ENCODE measurements around the gene ERGIC1.

ERGIC1 gene

GRCh38 chr5:172988276-172988675 is 154.2 kb downstream of the ERGIC1 start:
- no peaks in the 10 kb centered on the region for H3K9me3 ChIP-seq (ENCODE audit: insufficient read depth, low read depth, low read length)
- H3K9ac ChIP-seq (ENCODE audit: low read depth, low read length, poor library complexity, severe bottlenecking): no peak overlapping the region
- H3F3A ChIP-seq (ENCODE audit: low read depth): no peaks in the 10 kb centered on the region
- no peaks in the 10 kb centered on the region for H3K27me3 ChIP-seq (ENCODE audit: insufficient read depth, low read length, poor library complexity, severe bottlenecking)
- peaks cover 10% of the 10 kb centered on the region for H3K4me1 ChIP-seq (ENCODE audit: insufficient read depth, low read length, poor library complexity, severe bottlenecking)
- no peaks in the 10 kb centered on the region for H3K36me3 ChIP-seq (ENCODE audit: insufficient read depth, low read length)
- H2AFZ ChIP-seq (ENCODE audit: low read length): no peak overlapping the region
- H3K4me2 ChIP-seq (ENCODE audit: low read depth, low read length, poor library complexity, severe bottlenecking): no peak overlapping the region
- H4K20me1 ChIP-seq (ENCODE audit: insufficient read depth, low read length, poor library complexity, severe bottlenecking): peaks cover 16% of the 10 kb centered on the region
- H3K4me3 ChIP-seq (ENCODE audit: low read length, poor library complexity, severe bottlenecking): no peak overlapping the region
- H3K9me2 ChIP-seq (replicated peaks; ENCODE audit: low read depth, low read length): no peaks in the 10 kb centered on the region
- H3K79me2 ChIP-seq (ENCODE audit: insufficient read depth, low read length): peaks cover 55% of the 10 kb centered on the region
- TF ChIP-seq EZH2phosphoT487 (IDR thresholded peaks at IDR 0.05; ENCODE audit: borderline replicate concordance): no peak
- no peak for TF ChIP-seq CTCF (conservative IDR thresholded peaks at IDR 0.05; ENCODE audit: low read length)

GRCh38 chr5:172990776-172991175 is 156.7 kb downstream of the ERGIC1 start:
- Histone ChIP-seq H3K4me3 (ENCODE audit: low read length, poor library complexity, severe bottlenecking) (no peak overlapping the region), H3F3A (ENCODE audit: low read depth) (no peaks in the 10 kb centered on the region), H3K9me3 (ENCODE audit: insufficient read depth, low read depth, low read length) (no peaks in the 10 kb centered on the region), H2AFZ (ENCODE audit: low read length) (no peak overlapping the region), H3K9me2 (replicated peaks; ENCODE audit: low read depth, low read length) (no peaks in the 10 kb centered on the region), H3K36me3 (ENCODE audit: insufficient read depth, low read length) (peaks cover 6% of the 10 kb centered on the region; the same call in 1 of the 2 replicates), H3K4me2 (ENCODE audit: low read depth, low read length, poor library complexity, severe bottlenecking) (no peak overlapping the region), H3K9ac (ENCODE audit: low read depth, low read length, poor library complexity, severe bottlenecking) (no peak overlapping the region), H4K20me1 (ENCODE audit: insufficient read depth, low read length, poor library complexity, severe bottlenecking) (peaks cover 13% of the 10 kb centered on the region), H3K27me3 (ENCODE audit: insufficient read depth, low read length, poor library complexity, severe bottlenecking) (no peaks in the 10 kb centered on the region), H3K4me1 (ENCODE audit: insufficient read depth, low read length, poor library complexity, severe bottlenecking) (peaks cover 6% of the 10 kb centered on the region), H3K79me2 (ENCODE audit: insufficient read depth, low read length) (peaks cover 35% of the 10 kb centered on the region)
- TF ChIP-seq EZH2phosphoT487 (IDR thresholded peaks at IDR 0.05; ENCODE audit: borderline replicate concordance): no peak

- H3K9me2 ChIP-seq (replicated peaks; ENCODE audit: low read depth, low read length): no peaks in the 10 kb centered on the region
- peaks cover 9% of the 10 kb centered on the region; the same call in 1 of the 2 replicates for H3K36me3 ChIP-seq (ENCODE audit: insufficient read depth, low read length)
- TF ChIP-seq EZH2phosphoT487 (IDR thresholded peaks at IDR 0.05; ENCODE audit: borderline replicate concordance) (no peak), CTCF (conservative IDR thresholded peaks at IDR 0.05; ENCODE audit: low read length) (no peak)
- peaks cover 6% of the 10 kb centered on the region for H4K20me1 ChIP-seq (ENCODE audit: insufficient read depth, low read length, poor library complexity, severe bottlenecking)
- no peak overlapping the region for H2AFZ ChIP-seq (ENCODE audit: low read length)
- no peak overlapping the region for H3K9ac ChIP-seq (ENCODE audit: low read depth, low read length, poor library complexity, severe bottlenecking)
- H3K27me3 ChIP-seq (ENCODE audit: insufficient read depth, low read length, poor library complexity, severe bottlenecking): no peaks in the 10 kb centered on the region
- H3F3A ChIP-seq (ENCODE audit: low read depth): no peaks in the 10 kb centered on the region
- no peak overlapping the region for H3K4me3 ChIP-seq (ENCODE audit: low read length, poor library complexity, severe bottlenecking)
- peaks cover 14% of the 10 kb centered on the region; the same call in 1 of the 2 replicates for H3K79me2 ChIP-seq (ENCODE audit: insufficient read depth, low read length)
- H3K9me3 ChIP-seq (ENCODE audit: insufficient read depth, low read depth, low read length): no peaks in the 10 kb centered on the region
- no peak overlapping the region for H3K4me2 ChIP-seq (ENCODE audit: low read depth, low read length, poor library complexity, severe bottlenecking)
- H3K4me1 ChIP-seq (ENCODE audit: insufficient read depth, low read length, poor library complexity, severe bottlenecking): no peaks in the 10 kb centered on the region
Measured at GRCh38 chr5:172994405-172994804, 160.4 kb downstream of the ERGIC1 start.

- Histone ChIP-seq H3K4me3 (ENCODE audit: low read length, poor library complexity, severe bottlenecking) (no peak overlapping the region), H3K9me3 (ENCODE audit: insufficient read depth, low read depth, low read length) (no peaks in the 10 kb centered on the region), H3K4me2 (ENCODE audit: low read depth, low read length, poor library complexity, severe bottlenecking) (no peak overlapping the region), H3K9me2 (replicated peaks; ENCODE audit: low read depth, low read length) (no peaks in the 10 kb centered on the region), H3K36me3 (ENCODE audit: insufficient read depth, low read length) (peaks cover 15% of the 10 kb centered on the region; the same call in 1 of the 2 replicates), H3F3A (ENCODE audit: low read depth) (no peaks in the 10 kb centered on the region), H3K9ac (ENCODE audit: low read depth, low read length, poor library complexity, severe bottlenecking) (no peak overlapping the region), H3K27me3 (ENCODE audit: insufficient read depth, low read length, poor library complexity, severe bottlenecking) (no peaks in the 10 kb centered on the region), H4K20me1 (ENCODE audit: insufficient read depth, low read length, poor library complexity, severe bottlenecking) (peaks cover 6% of the 10 kb centered on the region), H3K79me2 (ENCODE audit: insufficient read depth, low read length) (peaks cover 48% of the 10 kb centered on the region; the same call in 1 of the 2 replicates), H2AFZ (ENCODE audit: low read length) (no peak overlapping the region), H3K4me1 (ENCODE audit: insufficient read depth, low read length, poor library complexity, severe bottlenecking) (no peaks in the 10 kb centered on the region)
- TF ChIP-seq EZH2phosphoT487 (IDR thresholded peaks at IDR 0.05; ENCODE audit: borderline replicate concordance) (no peak), CTCF (conservative IDR thresholded peaks at IDR 0.05; ENCODE audit: low read length) (no peak)
Measured at GRCh38 chr5:172999372-172999973, 165.4 kb downstream of the ERGIC1 start.
